DND-41 (cell line): Measurements from ENCODE around the gene UROC1.

Source experiments
- EZH2 ChIP-seq: IDR thresholded peaks from 3 replicates; pipeline ENCODE4 v1.6.1; 2012; ENCODE audit warnings: borderline replicate concordance, low read depth, mild to moderate bottlenecking, moderate library complexity, low read length, inconsistent platforms; ENCODE audit not compliant: severe bottlenecking
- TF ChIP-seq, protein P1 (sequence below): IDR thresholded peaks from 2 replicates; pipeline ENCODE4 v1.5.1; 2012; ENCODE audit warnings: borderline replicate concordance, low read length, moderate library complexity, mild to moderate bottlenecking; ENCODE audit not compliant: poor library complexity, severe bottlenecking; ENCODE audit errors: extremely low read depth

DNA sequence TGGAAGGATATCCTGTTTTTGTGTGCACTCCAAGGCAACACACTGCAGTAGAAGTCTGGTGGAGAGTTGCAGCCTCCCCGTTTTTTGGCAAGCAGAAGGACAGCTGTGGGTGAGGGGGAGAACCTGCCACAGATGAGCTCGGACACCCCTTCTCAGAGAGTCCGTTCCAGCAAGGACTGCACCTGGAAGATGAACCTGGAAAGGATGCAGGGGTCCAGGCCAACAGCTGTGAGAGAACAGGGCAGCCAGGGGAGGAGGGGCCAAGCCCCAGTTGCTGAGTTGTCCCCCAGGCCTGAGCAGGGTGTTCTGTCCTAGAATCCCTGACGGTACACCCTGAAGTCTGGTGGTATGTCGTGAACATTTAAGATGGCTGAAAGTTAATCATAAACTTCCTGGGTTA lies 72.1 kb downstream of the UROC1 start:
- TF ChIP-seq, protein P1, sequence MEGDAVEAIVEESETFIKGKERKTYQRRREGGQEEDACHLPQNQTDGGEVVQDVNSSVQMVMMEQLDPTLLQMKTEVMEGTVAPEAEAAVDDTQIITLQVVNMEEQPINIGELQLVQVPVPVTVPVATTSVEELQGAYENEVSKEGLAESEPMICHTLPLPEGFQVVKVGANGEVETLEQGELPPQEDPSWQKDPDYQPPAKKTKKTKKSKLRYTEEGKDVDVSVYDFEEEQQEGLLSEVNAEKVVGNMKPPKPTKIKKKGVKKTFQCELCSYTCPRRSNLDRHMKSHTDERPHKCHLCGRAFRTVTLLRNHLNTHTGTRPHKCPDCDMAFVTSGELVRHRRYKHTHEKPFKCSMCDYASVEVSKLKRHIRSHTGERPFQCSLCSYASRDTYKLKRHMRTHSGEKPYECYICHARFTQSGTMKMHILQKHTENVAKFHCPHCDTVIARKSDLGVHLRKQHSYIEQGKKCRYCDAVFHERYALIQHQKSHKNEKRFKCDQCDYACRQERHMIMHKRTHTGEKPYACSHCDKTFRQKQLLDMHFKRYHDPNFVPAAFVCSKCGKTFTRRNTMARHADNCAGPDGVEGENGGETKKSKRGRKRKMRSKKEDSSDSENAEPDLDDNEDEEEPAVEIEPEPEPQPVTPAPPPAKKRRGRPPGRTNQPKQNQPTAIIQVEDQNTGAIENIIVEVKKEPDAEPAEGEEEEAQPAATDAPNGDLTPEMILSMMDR: no peak
- TF ChIP-seq EZH2: no peak
